Spleen (tissue), 11 donors: ENCODE data around the gene NUAK2. TPM values are rescaled to one million over a fixed set of nuclear protein-coding genes. Genes with fewer than 3 reads are reported as not detected.
A peak's percentile ranks its signal among the peaks of the same experiment; 100 is the strongest.

Experiments
- DNase-seq: peaks from one replicate; pipeline ENCODE4 v3.0.0-alpha.2; 2020
- H3K27ac ChIP-seq, 8 donors: fragments of 200-600 bp; sonication (generic) in 7 of 8; 1 replicate in 4 of 8; 2 replicates in 4 of 8; pipeline versions ENCODE4 v1.5.0 to v1.8.0; 2016 to 2021; ENCODE audit warnings: inconsistent platforms in 4 of 8, mild to moderate bottlenecking in 4 of 8, moderate library complexity in 1 of 8
- H3K27me3 ChIP-seq, 7 donors: fragments of 200-600 bp; sonication (generic) in 6 of 7; replicated peaks in 1 of 7; 1 replicate in 4 of 7; 2 replicates in 3 of 7; pipeline versions ENCODE4 v1.5.0 to v1.8.0; 2016 to 2021; ENCODE audit warnings: inconsistent platforms in 3 of 7, mild to moderate bottlenecking in 1 of 7
- H3K36me3 ChIP-seq, 6 donors: fragments of 200-600 bp; sonication (generic) in 5 of 6; 1 replicate in 4 of 6; 2 replicates in 2 of 6; pipeline versions ENCODE4 v1.5.0 to v1.8.0; 2016 to 2021; ENCODE audit warnings: inconsistent platforms in 2 of 6
- H3K4me1 ChIP-seq, 6 donors: fragments of 200-600 bp; sonication (generic) in 5 of 6; 1 replicate in 3 of 6; 2 replicates in 3 of 6; pipeline versions ENCODE4 v1.5.0 to v1.8.0; 2016 to 2021; ENCODE audit warnings: inconsistent platforms in 3 of 6
- H3K4me3 ChIP-seq, 8 donors: fragments of 200-600 bp; sonication (generic) in 7 of 8; 1 replicate in 4 of 8; 2 replicates in 4 of 8; pipeline versions ENCODE4 v1.5.0 to v1.8.0; 2016 to 2021; ENCODE audit warnings: inconsistent platforms in 4 of 8, mild to moderate bottlenecking in 4 of 8, moderate library complexity in 2 of 8
- H3K9me3 ChIP-seq, 8 donors: fragments of 200-600 bp; sonication (generic) in 7 of 8; 1 replicate in 4 of 8; 2 replicates in 4 of 8; pipeline versions ENCODE4 v1.5.0 to v1.8.0; 2016 to 2021; ENCODE audit warnings: inconsistent platforms in 4 of 8
- POLR2A ChIP-seq, 3 donors: fragments of 450-650 bp; IDR thresholded peaks; one replicate each; pipeline ENCODE4 v1.5.1; 2017; ENCODE audit warnings: antibody characterized with exemption in 3 of 3, mild to moderate bottlenecking in 1 of 3
- POLR2AphosphoS5 ChIP-seq, 3 donors: sonication (generic); formaldehyde crosslinking; IDR thresholded peaks; one replicate each; pipeline ENCODE4 v1.5.1; 2017; ENCODE audit warnings: antibody characterized with exemption in 3 of 3
- WGBS, 5 donors: extraction: QIAGEN DNeasy Blood & Tissue Kit in 3 of 5; methylation state at CpG; one replicate each; pipeline versions ENCODE4 v1.1.5 to v1.1.7; 2013 to 2018; 5-methylcytosine and 5-hydroxymethylcytosine counted together
- intact Hi-C: fragments of 100-400 bp; cut with DNase I; formaldehyde crosslinking; loops from one replicate; pipeline ENCODE4 v1.15.0; 2023; ENCODE audit warnings: low total_unique reads
- polyA plus RNA-seq, 3 donors: library from polyadenylated mRNA; stranded (reverse); fragments of 200-250 nt; gene quantifications; one replicate each; pipeline ENCODE4 v1.2.1, GENCODE V29; 2013
- total RNA-seq, 7 donors: library from RNA; depleted of rRNA in 3 of 7; stranded (reverse); fragments of >200 nt in 3 of 7; fragmentation: NEBNext Ultra II Directional in 4 of 7; extraction: Animal tissue kit (Norgen Biotek cat#: 25700) in 4 of 7; gene quantifications; one replicate each; pipeline versions ENCODE4 v1.1.0 to v1.2.1, GENCODE V29; 2016 to 2021
- TF ChIP-seq, protein P1 (sequence below), 11 experiments: fragments of 200-600 bp in 7 of 11; fragments of 450-650 bp in 4 of 11; sonication (generic) in 4 of 11; IDR thresholded peaks in 8 of 11; conservative IDR thresholded peaks in 3 of 11; 1 replicate in 7 of 11; 2 replicates in 4 of 11; pipeline versions ENCODE4 v1.4.0 to v1.8.0; 2016 to 2021; ENCODE audit warnings: antibody characterized with exemption in 11 of 11, inconsistent platforms in 4 of 11, mild to moderate bottlenecking in 1 of 11
- donor health status: healthy with polysubstance abuse.
- donor health status: DM: no; HTN: no; CAD: no; lungs with moderate emphysema.
- donor health status: DM: no; HTN: no; CAD: no.
- donor health status: Bipolar disorder and iron deficiency.
- donor health status: healthy.
- donor health status: DM: no; HTN: no; CAD: no.
- donor health status: DM: yes; HTN: yes; CAD: no.

Gene NUAK2
- total and polyA plus RNA-seq, 10 donors = 5.7 to 32.7 (median 19.1) TPM

DNA sequence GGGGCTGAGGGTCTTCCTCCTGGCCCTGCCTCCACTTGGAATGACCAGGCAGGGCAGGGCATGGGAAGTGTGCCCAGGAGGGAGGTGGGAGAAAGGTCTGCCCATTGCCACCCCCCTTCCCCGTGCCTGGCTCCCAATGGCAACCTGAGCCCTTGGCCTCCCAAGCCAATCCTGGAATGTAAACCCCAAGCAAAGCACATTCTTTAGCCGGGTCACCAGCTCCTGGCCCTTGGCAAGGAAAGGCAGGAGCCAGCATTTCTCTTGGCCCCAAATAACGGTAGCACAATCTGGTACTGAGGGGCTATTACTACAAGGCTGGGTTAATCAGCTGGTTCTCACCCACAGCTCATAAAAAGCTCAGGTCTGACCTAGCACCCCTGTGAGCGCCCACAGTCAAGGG, 6.9 kb upstream of the NUAK2 start:
- TF ChIP-seq POLR2A (IDR thresholded peaks at IDR 0.05) = no peak
- TF ChIP-seq, protein P1, sequence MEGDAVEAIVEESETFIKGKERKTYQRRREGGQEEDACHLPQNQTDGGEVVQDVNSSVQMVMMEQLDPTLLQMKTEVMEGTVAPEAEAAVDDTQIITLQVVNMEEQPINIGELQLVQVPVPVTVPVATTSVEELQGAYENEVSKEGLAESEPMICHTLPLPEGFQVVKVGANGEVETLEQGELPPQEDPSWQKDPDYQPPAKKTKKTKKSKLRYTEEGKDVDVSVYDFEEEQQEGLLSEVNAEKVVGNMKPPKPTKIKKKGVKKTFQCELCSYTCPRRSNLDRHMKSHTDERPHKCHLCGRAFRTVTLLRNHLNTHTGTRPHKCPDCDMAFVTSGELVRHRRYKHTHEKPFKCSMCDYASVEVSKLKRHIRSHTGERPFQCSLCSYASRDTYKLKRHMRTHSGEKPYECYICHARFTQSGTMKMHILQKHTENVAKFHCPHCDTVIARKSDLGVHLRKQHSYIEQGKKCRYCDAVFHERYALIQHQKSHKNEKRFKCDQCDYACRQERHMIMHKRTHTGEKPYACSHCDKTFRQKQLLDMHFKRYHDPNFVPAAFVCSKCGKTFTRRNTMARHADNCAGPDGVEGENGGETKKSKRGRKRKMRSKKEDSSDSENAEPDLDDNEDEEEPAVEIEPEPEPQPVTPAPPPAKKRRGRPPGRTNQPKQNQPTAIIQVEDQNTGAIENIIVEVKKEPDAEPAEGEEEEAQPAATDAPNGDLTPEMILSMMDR (IDR thresholded peaks at IDR 0.05 in 8 of 11, conservative IDR thresholded peaks at IDR 0.05 in 3 of 11) = no peak
- no peak for TF ChIP-seq POLR2AphosphoS5 (IDR thresholded peaks at IDR 0.05)
- peaks cover 6 to 24% (median 13%) of the 10 kb centered on the region in 6 donors for H3K4me1 ChIP-seq
- H3K4me3 ChIP-seq = no peak overlapping the region
- H3K27me3 ChIP-seq = peaks cover 0 to 12% (median 0%) of the 10 kb centered on the region in 7 donors
- H3K36me3 ChIP-seq = no peaks in the 10 kb centered on the region
- no peaks in the 10 kb centered on the region for H3K9me3 ChIP-seq
- intact Hi-C loops = no loop called here
- DNase-seq = no peak
- WGBS, 5 donors = 73 to 88% (median 76%) methylated on average over 4 of the region's 4 CpGs
- no peak overlapping the region for H3K27ac ChIP-seq

DNA sequence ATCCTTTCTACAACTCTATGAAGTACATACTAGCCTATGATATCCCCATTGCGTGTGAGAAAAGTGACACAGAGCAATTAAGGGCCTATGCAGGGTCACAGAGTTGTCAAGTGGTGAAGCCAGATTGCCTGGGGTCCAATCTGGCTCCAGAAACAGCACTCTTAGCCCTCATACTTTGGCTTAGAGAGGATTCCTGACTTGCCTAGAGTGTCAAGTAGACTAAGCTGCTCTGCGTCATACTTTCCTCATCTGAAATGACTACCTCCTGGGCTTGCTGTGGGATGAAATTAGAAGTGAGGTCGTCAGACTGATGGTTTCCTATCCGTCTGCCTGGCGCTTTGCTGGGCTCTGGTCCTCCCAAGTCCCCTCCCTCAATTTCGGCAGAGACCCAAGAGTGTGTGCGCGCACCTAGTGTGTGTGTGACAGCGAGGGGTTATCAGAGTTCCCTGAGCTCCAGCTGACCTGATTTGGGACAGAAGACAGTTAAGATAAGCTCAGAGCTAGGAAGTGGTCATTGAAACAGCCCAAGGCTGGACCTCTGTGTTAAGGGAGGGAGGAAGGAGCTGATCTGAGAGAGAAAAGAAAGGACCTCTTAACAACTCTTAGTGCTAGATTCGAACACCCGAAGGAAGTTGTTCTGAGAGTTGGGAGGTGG, 5.4 kb upstream of the NUAK2 start:
- intact Hi-C loops = no loop called here
- peaks cover 8 to 34% (median 15%) of the 10 kb centered on the region in 6 donors for H3K4me1 ChIP-seq

DNA sequence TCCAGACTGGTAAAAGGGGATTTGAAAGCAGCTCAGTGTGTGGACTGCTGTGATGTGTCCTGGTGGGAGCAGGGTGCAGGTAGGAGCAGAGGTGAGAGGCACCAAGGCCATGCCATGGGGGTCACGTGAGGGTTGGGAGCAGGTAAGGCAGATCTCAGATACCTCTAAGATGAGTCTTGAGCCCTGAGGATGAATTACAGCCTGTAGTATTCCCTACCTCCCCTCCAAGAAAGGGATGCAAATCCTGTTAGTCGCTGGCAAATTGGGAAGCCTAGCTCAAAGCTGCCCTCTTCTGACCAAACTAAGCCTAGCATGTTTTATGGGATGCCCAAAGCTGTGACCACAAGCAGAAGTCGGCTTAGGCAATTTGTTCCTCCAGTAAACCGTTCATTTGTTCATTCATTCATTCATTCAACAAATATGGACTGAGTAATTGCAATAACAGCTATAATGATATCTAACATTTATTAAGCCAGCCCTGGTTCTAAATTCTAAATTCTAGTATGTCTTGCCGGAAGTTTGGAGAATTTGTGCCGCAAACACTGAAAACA, 3.9 kb upstream of the NUAK2 start:
- peaks cover 9 to 44% (median 28%) of the 10 kb centered on the region in 6 donors for H3K4me1 ChIP-seq
- H3K9me3 ChIP-seq = no peaks in the 10 kb centered on the region
- intact Hi-C loops = loop anchor here (2.0 kb wide), 1 partner anchor 53 kb away; no protein-coding TSS in a partner anchor
- H3K27ac ChIP-seq = peak overlapping the region in 2 of 8 donors; percentile 23 to 45
- H3K36me3 ChIP-seq = no peaks in the 10 kb centered on the region
- H3K27me3 ChIP-seq = peaks cover 0 to 12% (median 0%) of the 10 kb centered on the region in 7 donors
- 32 to 39% (median 35%) methylated on average over 6 of the region's 6 CpGs for WGBS, 5 donors
- DNase-seq = no peak
- H3K4me3 ChIP-seq = no peak overlapping the region
- TF ChIP-seq, protein P1 (IDR thresholded peaks at IDR 0.05 in 8 of 11, conservative IDR thresholded peaks at IDR 0.05 in 3 of 11) = peak; percentile 62 to 93 (median 83)
- TF ChIP-seq POLR2AphosphoS5 (IDR thresholded peaks at IDR 0.05) (peak in 1 of 3 donors; percentile 35), POLR2A (IDR thresholded peaks at IDR 0.05) (no peak)

More for the DNA sequence above, 5.4 kb upstream of the NUAK2 start:
- H3K27ac ChIP-seq = no peak overlapping the region
- peaks cover 0 to 12% (median 0%) of the 10 kb centered on the region in 7 donors for H3K27me3 ChIP-seq
- TF ChIP-seq POLR2AphosphoS5 (IDR thresholded peaks at IDR 0.05) = no peak
- TF ChIP-seq, protein P1 (IDR thresholded peaks at IDR 0.05 in 8 of 11, conservative IDR thresholded peaks at IDR 0.05 in 3 of 11) = no peak
- no peak for TF ChIP-seq POLR2A (IDR thresholded peaks at IDR 0.05)
- DNase-seq = no peak
- no peaks in the 10 kb centered on the region for H3K36me3 ChIP-seq
- H3K4me3 ChIP-seq = no peak overlapping the region
- WGBS, 5 donors = 66 to 79% (median 70%) methylated on average over 10 to 11 of the region's 11 CpGs
- no peaks in the 10 kb centered on the region for H3K9me3 ChIP-seq

DNA sequence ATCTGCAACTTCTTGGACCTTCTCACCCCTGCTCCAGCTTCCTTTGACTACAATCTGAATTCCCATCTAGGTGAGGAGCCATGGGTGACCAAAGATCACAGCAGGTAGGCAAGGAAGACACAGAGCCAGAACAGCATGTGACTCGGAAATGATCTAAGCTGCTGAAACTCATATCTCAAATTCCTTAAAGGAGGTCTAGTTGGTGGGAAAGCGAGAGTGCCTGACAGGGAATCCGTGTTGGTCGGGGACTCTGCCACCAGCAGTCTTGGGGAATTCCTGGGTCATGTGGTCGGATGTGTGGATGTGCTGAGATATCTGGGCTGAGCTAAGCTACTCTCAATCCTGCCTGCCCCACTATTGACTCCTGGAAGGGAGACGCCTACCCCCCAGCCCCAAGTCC, 3.2 kb upstream of the NUAK2 start:
- TF ChIP-seq POLR2A (IDR thresholded peaks at IDR 0.05) = no peak
- TF ChIP-seq, protein P1 (IDR thresholded peaks at IDR 0.05 in 8 of 11, conservative IDR thresholded peaks at IDR 0.05 in 3 of 11) = no peak
- TF ChIP-seq POLR2AphosphoS5 (IDR thresholded peaks at IDR 0.05) = no peak
- Histone ChIP-seq H3K4me3 (no peak overlapping the region), H3K9me3 (no peaks in the 10 kb centered on the region), H3K4me1 (peaks cover 9 to 50% (median 32%) of the 10 kb centered on the region in 6 donors), H3K27ac (peak overlapping the region in 2 of 8 donors; percentile 23 to 45), H3K27me3 (peaks cover 0 to 12% (median 0%) of the 10 kb centered on the region in 7 donors), H3K36me3 (no peaks in the 10 kb centered on the region)
- WGBS, 5 donors = 32 to 68% (median 52%) methylated on average over 6 of the region's 6 CpGs
- intact Hi-C loops = loop anchor here (2.0 kb wide), 1 partner anchor 52 kb away; no protein-coding TSS in a partner anchor
- no peak for DNase-seq
